HCT116 (cell line): ENCODE data around the gene GALNT2. TPM values are rescaled to one million over a fixed set of nuclear protein-coding genes. Genes with fewer than 3 reads are reported as not detected.

Experiments used
- ATAC-seq: fragments of 200-7000 bp; cut with Tn5 transposase; 2 replicates; pipeline ENCODE4 v1.9.1; 2020; ENCODE audit warnings: mild to moderate bottlenecking, moderate library complexity
- BruUV-seq: library from RNA; stranded (reverse); fragments of 400-500 nt; replicated peaks from 2 replicates; lab custom pipeline; 2021; lab: Mats Ljungman, UMichigan
- CTCF ChIA-PET: fragments of 300-600 bp; sonication (Branson Sonifier 250); formaldehyde crosslinking; loops from one replicate; lab custom pipeline; 2021; ENCODE audit warnings: antibody characterized with exemption; lab: Charles Lee
- POLR2A ChIA-PET: fragments of 300-600, 350-600 bp; sonication (Branson Sonifier 250); formaldehyde crosslinking; loops from one replicate; lab custom pipeline; 2021; ENCODE audit warnings: antibody characterized with exemption; lab: Charles Lee
- RAD21 ChIA-PET, 2 experiments: fragments of 300-600 bp; sonication (Branson Sonifier 250); formaldehyde crosslinking; loops; one replicate each; lab custom pipeline; 2023; ENCODE audit warnings: low total read pairs in 2 of 2; ENCODE audit not compliant: uncharacterized antibody in 2 of 2, unreplicated experiment in 2 of 2, low non-redundant PET in 1 of 2; lab: Charles Lee
- DNase-seq: peaks from one replicate; pipeline ENCODE4 v3.0.0-alpha.2; 2010; ENCODE audit warnings: low read depth, low spot score
- H2AFZ ChIP-seq: fragments of 200-600 bp; shearing (Covaris generic), sonication (generic); 2 replicates; pipeline ENCODE4 v1.6.1; 2017; ENCODE audit warnings: low read depth, mixed run types, mixed read lengths, antibody characterized with exemption, low read length; ENCODE audit not compliant: poor library complexity, severe bottlenecking
- H3K27ac ChIP-seq: 2 replicates; pipeline ENCODE4 v1.5.1; 2012; ENCODE audit warnings: low read depth, low read length
- H3K27me3 ChIP-seq: fragments of 200-600 bp; sonication (generic); 2 replicates; pipeline ENCODE4 v1.6.1; 2016; ENCODE audit warnings: mixed run types, low read length, mixed read lengths; ENCODE audit not compliant: insufficient read depth
- H3K36me3 ChIP-seq, 2 experiments: fragments of 200-500 bp in 1 of 2; fragments of 200-600 bp in 1 of 2; sonication (Bioruptor generic) in 1 of 2; sonication (generic) in 1 of 2; 2 replicates each; pipeline versions ENCODE4 v1.5.1 to v1.6.1; 2014 to 2016; ENCODE audit warnings: low read length in 2 of 2, inconsistent platforms in 1 of 2, mixed read lengths in 1 of 2, mixed run types in 1 of 2; ENCODE audit not compliant: insufficient read depth in 2 of 2, control insufficient read depth in 1 of 2
- H3K4me1 ChIP-seq, 2 experiments: fragments of 200-600 bp in 1 of 2; sonication (generic) in 1 of 2; 2 replicates each; pipeline versions ENCODE4 v1.5.1 to v1.6.1; 2012 to 2017; ENCODE audit warnings: low read length in 2 of 2, inconsistent platforms in 1 of 2, mild to moderate bottlenecking in 1 of 2, mixed read lengths in 1 of 2, mixed run types in 1 of 2, moderate library complexity in 1 of 2; ENCODE audit not compliant: insufficient read depth in 2 of 2, control insufficient read depth in 1 of 2
- H3K4me2 ChIP-seq: fragments of 200-600 bp; sonication (generic); 2 replicates; pipeline ENCODE4 v1.6.1; 2017; ENCODE audit warnings: mixed run types, low read length, mixed read lengths
- H3K4me3 ChIP-seq, 2 experiments: fragments of 200-600 bp in 1 of 2; sonication (generic) in 1 of 2; replicated peaks in 1 of 2; 2 replicates each; pipeline ENCODE4 v1.5.1; 2011 to 2016; ENCODE audit warnings: low read length in 2 of 2, control low read depth in 1 of 2, low read depth in 1 of 2, mild to moderate bottlenecking in 1 of 2, mixed read lengths in 1 of 2, mixed run types in 1 of 2
- H3K79me2 ChIP-seq: fragments of 200-600 bp; sonication (generic); 2 replicates; pipeline ENCODE4 v1.6.1; 2017; ENCODE audit warnings: mild to moderate bottlenecking, mixed run types, low read length, moderate library complexity, mixed read lengths; ENCODE audit not compliant: insufficient read depth
- H3K9ac ChIP-seq: fragments of 200-600 bp; sonication (generic); 2 replicates; pipeline ENCODE4 v1.6.1; 2016; ENCODE audit warnings: low read length, mixed read lengths
- H3K9me2 ChIP-seq: fragments of 200-600 bp; sonication (generic), shearing (Covaris generic); 2 replicates; pipeline ENCODE4 v1.6.1; 2017; ENCODE audit warnings: mixed run types, mild to moderate bottlenecking, moderate library complexity; ENCODE audit not compliant: insufficient read depth
- H3K9me3 ChIP-seq, 2 experiments: fragments of 200-500 bp in 1 of 2; fragments of 200-600 bp in 1 of 2; sonication (Bioruptor generic) in 1 of 2; sonication (generic) in 1 of 2; 2 replicates each; pipeline ENCODE4 v1.6.1; 2014 to 2017; ENCODE audit warnings: low read length in 2 of 2, mixed read lengths in 2 of 2, inconsistent platforms in 1 of 2, low read depth in 1 of 2, mild to moderate bottlenecking in 1 of 2, mixed run types in 1 of 2, moderate library complexity in 1 of 2; ENCODE audit not compliant: control insufficient read depth in 1 of 2, insufficient read depth in 1 of 2
- H4K20me1 ChIP-seq: fragments of 200-600 bp; sonication (generic), shearing (Covaris generic); 2 replicates; pipeline ENCODE4 v1.6.1; 2017; ENCODE audit warnings: mixed run types, mild to moderate bottlenecking, moderate library complexity; ENCODE audit not compliant: insufficient read depth
- CEBPB ChIP-seq: IDR thresholded peaks from 2 replicates; pipeline ENCODE4 v1.6.1; 2012; ENCODE audit warnings: low read depth
- EGR1 ChIP-seq: IDR thresholded peaks from 2 replicates; pipeline ENCODE4 v1.6.1; 2012; ENCODE audit warnings: low read depth
- FOSL1 ChIP-seq: IDR thresholded peaks from 2 replicates; pipeline ENCODE4 v1.6.1; 2012; ENCODE audit warnings: low read depth
- JUND ChIP-seq: IDR thresholded peaks from 2 replicates; pipeline ENCODE4 v1.6.1; 2012
- MAX ChIP-seq: IDR thresholded peaks from 2 replicates; pipeline ENCODE4 v1.6.1; 2012
- POLR2AphosphoS5 ChIP-seq: IDR thresholded peaks from 2 replicates; pipeline ENCODE4 v1.6.1; 2011; ENCODE audit warnings: mild to moderate bottlenecking, low read depth, low read length, moderate library complexity
- RAD21 ChIP-seq: IDR thresholded peaks from 2 replicates; pipeline ENCODE4 v1.6.1; 2012; ENCODE audit warnings: low read depth, mild to moderate bottlenecking
- SIN3A ChIP-seq: IDR thresholded peaks from 2 replicates; pipeline ENCODE4 v1.6.1; 2012; ENCODE audit warnings: low read depth
- SRF ChIP-seq: IDR thresholded peaks from 2 replicates; pipeline ENCODE4 v1.6.1; 2012; ENCODE audit warnings: low read depth
- ZBTB33 ChIP-seq: IDR thresholded peaks from 2 replicates; pipeline ENCODE4 v1.6.1; 2011; ENCODE audit warnings: mild to moderate bottlenecking, low read length, moderate library complexity; ENCODE audit not compliant: insufficient replicate concordance; ENCODE audit errors: extremely low read depth
- intact Hi-C: fragments of 100-400 bp; cut with micrococcal nuclease; formaldehyde crosslinking; loops from 2 replicates; pipeline ENCODE4 v1.10.0; 2022
- total RNA-seq: library from RNA; stranded (reverse); gene quantifications from one replicate; pipeline ENCODE4 v1.2.1, GENCODE V29; 2021; ENCODE audit not compliant: unreplicated experiment
- TF ChIP-seq, protein P1 (sequence below), 3 experiments: fragments of 200-600 bp in 1 of 3; sonication (generic) in 1 of 3; IDR thresholded peaks in 2 of 3; conservative IDR thresholded peaks in 1 of 3; 2 replicates each; pipeline ENCODE4 v1.5.1; 2012 to 2017; ENCODE audit warnings: low read depth in 2 of 3, low read length in 2 of 3, antibody characterized with exemption in 1 of 3, borderline replicate concordance in 1 of 3, control low read depth in 1 of 3, mild to moderate bottlenecking in 1 of 3, mixed read lengths in 1 of 3, mixed run types in 1 of 3, moderate library complexity in 1 of 3; ENCODE audit not compliant: insufficient read depth in 1 of 3

GALNT2 gene
- total RNA-seq, 1 experiment from 2014 or later, result 40.8 TPM

DNA sequence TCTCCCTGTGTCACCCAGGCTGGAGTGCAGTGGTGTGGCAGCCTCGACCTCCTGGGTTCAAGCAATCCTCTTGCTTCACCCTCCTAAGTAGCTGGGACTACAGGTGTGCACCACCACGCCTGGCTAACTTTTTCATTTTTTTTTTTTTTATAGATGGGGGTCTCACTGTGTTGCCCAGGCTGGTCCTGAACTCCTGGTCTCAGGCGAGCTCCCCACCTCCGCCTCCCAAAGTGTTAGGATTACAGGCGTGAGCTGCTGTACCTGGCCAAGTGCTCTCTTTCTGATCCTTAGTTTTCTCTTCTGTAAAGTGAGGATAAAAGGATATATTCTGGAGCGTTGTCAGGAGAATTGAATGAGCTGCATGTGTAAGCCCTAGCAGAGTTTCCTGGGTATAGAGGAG, 68.7 kb downstream of the GALNT2 start:
- RAD21 ChIA-PET, result no interaction called here
- H3K4me2 ChIP-seq, result no peak overlapping the region
- CTCF ChIA-PET, result no interaction called here
- H3K27ac ChIP-seq, result no peak overlapping the region
- no peaks in the 10 kb centered on the region for H3K9me3 ChIP-seq
- ATAC-seq, result no peak
- TF ChIP-seq EGR1 (no peak), SIN3A (no peak), FOSL1 (no peak), SRF (no peak)
- TF ChIP-seq, protein P1, sequence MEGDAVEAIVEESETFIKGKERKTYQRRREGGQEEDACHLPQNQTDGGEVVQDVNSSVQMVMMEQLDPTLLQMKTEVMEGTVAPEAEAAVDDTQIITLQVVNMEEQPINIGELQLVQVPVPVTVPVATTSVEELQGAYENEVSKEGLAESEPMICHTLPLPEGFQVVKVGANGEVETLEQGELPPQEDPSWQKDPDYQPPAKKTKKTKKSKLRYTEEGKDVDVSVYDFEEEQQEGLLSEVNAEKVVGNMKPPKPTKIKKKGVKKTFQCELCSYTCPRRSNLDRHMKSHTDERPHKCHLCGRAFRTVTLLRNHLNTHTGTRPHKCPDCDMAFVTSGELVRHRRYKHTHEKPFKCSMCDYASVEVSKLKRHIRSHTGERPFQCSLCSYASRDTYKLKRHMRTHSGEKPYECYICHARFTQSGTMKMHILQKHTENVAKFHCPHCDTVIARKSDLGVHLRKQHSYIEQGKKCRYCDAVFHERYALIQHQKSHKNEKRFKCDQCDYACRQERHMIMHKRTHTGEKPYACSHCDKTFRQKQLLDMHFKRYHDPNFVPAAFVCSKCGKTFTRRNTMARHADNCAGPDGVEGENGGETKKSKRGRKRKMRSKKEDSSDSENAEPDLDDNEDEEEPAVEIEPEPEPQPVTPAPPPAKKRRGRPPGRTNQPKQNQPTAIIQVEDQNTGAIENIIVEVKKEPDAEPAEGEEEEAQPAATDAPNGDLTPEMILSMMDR (IDR thresholded peaks at IDR 0.05 in 2 of 3, conservative IDR thresholded peaks at IDR 0.05 in 1 of 3; ENCODE audit: borderline replicate concordance in 1 of 3, insufficient read depth in 1 of 3, low read depth in 2 of 3, low read length in 2 of 3), result no peak
- TF ChIP-seq, all 23 proteins: peak for 0
- no peaks in the 10 kb centered on the region for H3K27me3 ChIP-seq
- no peaks in the 10 kb centered on the region for H3K9me2 ChIP-seq
- BruUV-seq, result no TSS peak
- H2AFZ ChIP-seq, result no peak overlapping the region
- no peaks in the 10 kb centered on the region for H3K36me3 ChIP-seq
- no peaks in the 10 kb centered on the region for H4K20me1 ChIP-seq
- peaks cover 0 to 10% of the 10 kb centered on the region in 2 experiments; a peak in 2 of 4 replicates for H3K4me1 ChIP-seq
- intact Hi-C loops, result no loop called here
- no peak overlapping the region for H3K4me3 ChIP-seq
- no peak overlapping the region for H3K9ac ChIP-seq
- POLR2A ChIA-PET, result no interaction called here
- no peaks in the 10 kb centered on the region for H3K79me2 ChIP-seq
- DNase-seq, result no peak

DNA sequence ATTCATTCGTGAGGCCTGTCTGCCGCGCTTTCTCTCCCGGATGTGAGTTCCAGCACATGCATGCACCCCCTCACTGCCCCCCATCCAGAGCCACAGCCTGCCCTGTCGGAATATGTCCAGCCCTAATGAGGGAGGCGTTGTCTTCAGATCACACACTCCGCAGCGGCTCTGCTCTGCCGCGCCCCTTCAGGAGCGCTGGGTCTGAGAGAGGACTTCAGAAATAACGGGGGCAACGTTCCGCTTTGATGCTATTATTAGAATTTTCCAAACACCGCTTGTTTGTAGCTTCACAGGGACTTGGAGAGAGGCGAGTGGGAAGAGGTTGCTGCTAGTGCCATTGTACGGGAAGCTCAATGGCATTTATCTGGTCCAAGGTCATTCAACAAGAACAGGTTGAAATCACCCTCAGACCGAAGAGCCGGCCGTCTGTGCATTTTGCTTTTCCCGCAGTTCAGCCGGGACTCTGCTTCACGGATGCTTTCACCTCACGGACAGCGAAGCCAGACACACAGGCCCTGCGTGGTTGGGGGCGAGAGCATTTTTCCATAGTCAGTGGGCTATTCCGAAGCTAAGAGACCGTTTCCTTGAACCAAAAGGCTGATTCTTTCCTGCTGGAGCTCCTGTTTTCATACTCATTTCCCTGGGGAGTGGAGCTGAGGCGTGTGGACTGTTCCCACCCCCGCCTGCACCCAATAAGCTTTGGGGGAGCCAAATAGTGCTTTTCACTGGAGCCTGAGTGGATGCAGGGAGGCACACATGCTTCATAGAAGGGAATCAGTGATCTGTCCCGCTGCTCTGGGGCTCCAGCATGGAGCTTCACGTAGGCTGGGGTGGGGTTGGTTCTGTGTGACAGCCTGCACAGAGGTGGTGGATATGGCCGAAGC, 69.7 kb downstream of the GALNT2 start:
- H3K4me1 ChIP-seq, result peaks cover 0 to 10% of the 10 kb centered on the region in 2 experiments; a peak in 2 of 4 replicates
- POLR2A ChIA-PET, result no interaction called here
- H3K27ac ChIP-seq, result no peak overlapping the region
- DNase-seq (no peak), ATAC-seq (no peak)
- no peaks in the 10 kb centered on the region for H3K9me2 ChIP-seq
- H3K79me2 ChIP-seq, result no peaks in the 10 kb centered on the region
- no peaks in the 10 kb centered on the region for H3K36me3 ChIP-seq
- CTCF ChIA-PET, result no interaction called here
- no peak overlapping the region for H3K4me3 ChIP-seq
- no peak overlapping the region for H2AFZ ChIP-seq
- H3K4me2 ChIP-seq, result no peak overlapping the region
- no peaks in the 10 kb centered on the region for H3K27me3 ChIP-seq
- BruUV-seq, result no TSS peak
- no peaks in the 10 kb centered on the region for H4K20me1 ChIP-seq
- RAD21 ChIA-PET, result no interaction called here
- intact Hi-C loops, result no loop called here
- no peak overlapping the region for H3K9ac ChIP-seq
- no peaks in the 10 kb centered on the region for H3K9me3 ChIP-seq
- no peak for TF ChIP-seq POLR2AphosphoS5
- no peak for TF ChIP-seq EGR1
- TF ChIP-seq FOSL1, result no peak
- no peak for TF ChIP-seq ZBTB33
- TF ChIP-seq, protein P1 (IDR thresholded peaks at IDR 0.05 in 2 of 3, conservative IDR thresholded peaks at IDR 0.05 in 1 of 3; ENCODE audit: borderline replicate concordance in 1 of 3, insufficient read depth in 1 of 3, low read depth in 2 of 3, low read length in 2 of 3), result no peak
- TF ChIP-seq MAX, result no peak
- TF ChIP-seq CEBPB, result no peak
- TF ChIP-seq JUND, result no peak
- TF ChIP-seq RAD21, result no peak
